GM18505 (cell line): Measurements from ENCODE around the gene CALD1.

Experiments
- ATAC-seq: cut with Tn5 transposase; IDR thresholded peaks from one replicate; pipeline ENCODE4 v1.9.1; 2021; ENCODE audit not compliant: unreplicated experiment
- POLR2A ChIP-seq: IDR thresholded peaks from 4 replicates; pipeline ENCODE4 v1.6.1; 2011; ENCODE audit warnings: borderline replicate concordance; ENCODE audit not compliant: insufficient read depth, insufficient read length; ENCODE audit errors: extremely low read depth

Gene CALD1

DNA sequence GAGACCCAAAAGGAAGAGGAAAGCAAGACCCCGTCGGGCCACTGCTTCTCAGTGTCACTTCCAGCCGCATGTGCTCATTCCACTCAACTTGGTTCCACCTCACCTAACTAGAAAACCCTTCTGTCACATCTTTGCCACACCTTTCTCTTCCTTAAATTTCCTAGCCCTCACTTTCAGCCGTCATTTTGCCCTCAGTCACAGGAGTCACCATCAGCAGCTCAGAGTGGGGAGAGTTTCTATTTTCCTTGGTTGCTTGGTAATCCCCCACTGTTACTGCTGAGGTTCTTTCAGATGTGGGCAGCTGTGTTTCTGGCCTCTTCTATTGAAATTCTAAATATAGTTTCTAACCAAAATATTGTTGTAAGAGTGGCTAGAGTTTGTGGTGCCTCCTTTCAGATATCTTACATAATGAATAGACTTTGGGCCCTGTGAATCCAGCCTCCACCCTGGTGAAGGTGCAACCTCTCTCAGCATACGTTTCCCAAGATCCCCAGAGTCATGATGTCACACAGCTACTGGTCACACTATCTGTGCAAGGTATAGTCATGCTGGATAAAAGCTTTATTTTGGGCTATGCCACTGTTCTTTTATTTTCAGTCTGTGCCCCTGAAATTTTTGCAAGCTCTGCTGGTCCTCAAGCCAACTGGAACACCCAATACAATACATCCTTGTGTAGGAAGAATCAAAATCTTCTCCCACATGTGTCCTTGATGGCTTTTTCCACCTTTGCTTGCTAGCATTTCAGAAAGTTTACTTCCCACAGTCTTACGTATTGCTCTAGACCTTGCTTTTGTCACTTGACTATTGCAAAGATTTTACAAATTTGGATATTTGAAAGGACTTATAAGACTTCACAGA, 216.0 kb downstream of the CALD1 start:
- TF ChIP-seq POLR2A, result no peak
- ATAC-seq, result no peak

- peak; percentile 30 for TF ChIP-seq POLR2A
- ATAC-seq, result peak; percentile 42
Observed at GRCh38 chr7:134996097-134996550, 216.7 kb downstream of the CALD1 start.

DNA sequence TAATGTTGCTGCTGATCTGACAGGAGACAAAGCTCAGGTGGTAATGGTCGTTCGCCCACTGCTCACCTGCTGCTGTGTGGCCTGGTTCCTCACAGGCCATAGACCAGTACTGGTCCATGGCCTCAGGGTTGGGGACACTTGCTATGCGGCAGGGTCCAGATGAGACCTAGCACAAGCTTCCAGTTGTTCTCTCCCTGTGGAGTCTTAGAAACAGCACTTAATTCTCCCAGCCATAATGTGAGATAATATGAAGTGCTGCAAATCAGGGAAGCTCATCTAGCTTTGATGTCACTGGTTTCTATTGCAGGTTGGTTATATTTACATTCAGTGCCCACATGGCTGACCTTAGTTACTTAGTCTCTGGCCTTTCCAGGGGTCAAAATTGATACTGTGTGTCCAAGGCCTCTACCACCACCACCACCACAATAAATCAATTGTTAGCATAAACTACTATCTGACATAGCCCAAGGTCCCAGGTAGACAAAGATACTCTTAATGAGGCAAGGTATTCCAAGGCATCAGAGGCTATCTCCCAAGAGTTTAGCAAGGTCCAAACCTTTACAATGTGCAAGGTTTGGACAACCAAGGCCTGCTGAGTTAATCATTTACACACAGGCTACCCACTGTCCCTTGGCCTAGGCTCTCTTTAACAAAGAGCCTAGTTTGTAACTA, 217.9 kb downstream of the CALD1 start:
- no peak for ATAC-seq

DNA sequence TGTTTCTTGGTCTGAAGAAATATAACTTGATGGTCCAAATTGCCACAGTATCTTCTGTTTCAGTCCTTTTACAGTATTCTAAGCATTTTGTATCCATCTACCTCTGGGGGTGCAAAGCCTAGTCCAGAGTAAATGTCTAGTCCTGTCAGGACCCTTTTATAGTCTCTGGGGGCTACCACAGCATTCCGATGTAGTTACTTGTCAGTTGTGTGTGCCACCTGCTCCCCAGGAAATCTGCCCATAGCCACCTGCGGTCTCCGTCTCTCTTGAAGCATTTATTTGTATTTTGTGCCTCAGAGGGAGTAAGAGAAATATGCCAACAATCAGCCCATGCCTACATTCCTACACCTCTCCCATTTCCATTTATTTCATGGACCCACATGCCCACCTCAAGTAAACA, 219.7 kb downstream of the CALD1 start:
- TF ChIP-seq POLR2A, result no peak
- ATAC-seq, result no peak

More for the DNA sequence above, 217.9 kb downstream of the CALD1 start:
- TF ChIP-seq POLR2A, result no peak

GRCh38 chr7:135001390-135002165, 222.1 kb downstream of the CALD1 start:
- no peak for ATAC-seq
- no peak for TF ChIP-seq POLR2A

DNA sequence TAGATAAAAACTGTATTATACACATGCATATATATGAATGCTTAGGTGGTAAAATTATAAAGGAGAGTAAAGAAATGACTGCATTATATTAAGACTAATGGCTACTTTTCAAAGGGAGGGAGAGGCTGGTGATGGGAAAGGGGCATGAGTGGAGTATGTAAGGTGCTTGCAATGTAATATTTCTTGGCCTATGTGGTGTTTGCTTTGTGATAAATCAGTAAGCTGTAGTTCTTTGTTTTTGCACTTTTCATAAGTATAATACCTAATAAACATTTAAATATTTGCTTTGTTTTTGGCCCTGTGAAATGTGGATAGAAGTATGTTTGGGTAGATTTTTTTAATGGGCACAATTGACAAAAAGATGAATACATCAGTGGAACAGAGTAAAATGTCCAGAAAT, 232.8 kb downstream of the CALD1 start:
- ATAC-seq, result no peak

More for the DNA sequence above, 232.8 kb downstream of the CALD1 start:
- no peak for TF ChIP-seq POLR2A
